ENCODE data around the gene BBC3.
"Not testable (repeated sequence)": the region's sequence is repeated elsewhere in the genome, so short reads cannot be mapped to it uniquely, and the experiment has no call there.

BBC3 gene

GRCh38 chr19:47257411-47258169, 26.6 kb upstream of the BBC3 start:
- no peak for DNase-seq

GRCh38 chr19:47256693-47257410, 25.9 kb upstream of the BBC3 start:
- DNase-seq: peak; percentile 99

GRCh38 chr19:47255879-47256692, 25.1 kb upstream of the BBC3 start, which contains the start of gene CCDC9:
Gene CCDC9, plus strand, starts transcription at chr19:47256525. Its CDS starts 1,876 bp downstream, at chr19:47258401.
- DNase-seq: peak; percentile 95 to 96

- DNase-seq: no peak
Measured at GRCh38 chr19:47253970-47254369, 23.0 kb upstream of the BBC3 start.

- DNase-seq: no peak
Measured at GRCh38 chr19:47253467-47253881, 22.5 kb upstream of the BBC3 start.

GRCh38 chr19:47253016-47253415, 22.0 kb upstream of the BBC3 start:
- DNase-seq: not testable (repeated sequence)

GRCh38 chr19:47247308-47247990, 16.4 kb upstream of the BBC3 start:
- DNase-seq: peak; percentile 72 to 84

- DNase-seq: peak; percentile 93
Measured at GRCh38 chr19:47243776-47244547, 13.0 kb upstream of the BBC3 start.

- no peak for DNase-seq
Measured at GRCh38 chr19:47243364-47243775, 12.4 kb upstream of the BBC3 start.

GRCh38 chr19:47241919-47242577, 11.0 kb upstream of the BBC3 start:
- DNase-seq: no peak

- peak; percentile 92 to 93 for DNase-seq
Measured at GRCh38 chr19:47240996-47241918, 10.3 kb upstream of the BBC3 start.

- DNase-seq: no peak
Measured at GRCh38 chr19:47240556-47240955, 9.6 kb upstream of the BBC3 start.

- peak; percentile 82 to 88 for DNase-seq
Measured at GRCh38 chr19:47239610-47240296, 8.8 kb upstream of the BBC3 start.

GRCh38 chr19:47239152-47239551, 8.2 kb upstream of the BBC3 start:
- peak in 1 of 2 donors; percentile 37 for DNase-seq

GRCh38 chr19:47236072-47236675, 5.2 kb upstream of the BBC3 start:
- DNase-seq: no peak

GRCh38 chr19:47232422-47233211, 1.6 kb upstream of the BBC3 start:
- no peak for DNase-seq

- peak; percentile 95 for DNase-seq
Measured at GRCh38 chr19:47231215-47232054, 436 bp upstream of the BBC3 start.
